A673 (cell line): ENCODE results near the gene VAPA. TPM values are rescaled to one million over a fixed set of nuclear protein-coding genes. Genes with fewer than 3 reads are reported as not detected.
"Not testable (repeated sequence)": the region's sequence is repeated elsewhere in the genome, so short reads cannot be mapped to it uniquely, and the experiment has no call there.

ENCODE experiments used
- BruUV-seq: library from RNA; stranded (reverse); fragments of 400-500 nt; replicated peaks from 2 replicates; lab custom pipeline; 2021; lab: Mats Ljungman, UMichigan
- CTCF ChIA-PET: fragments of 300-600 bp; sonication (Branson Sonifier 250); formaldehyde crosslinking; loops from one replicate; lab custom pipeline; 2022; ENCODE audit warnings: antibody characterized with exemption; lab: Charles Lee
- POLR2A ChIA-PET: fragments of 300-600 bp; sonication (Branson Sonifier 250); formaldehyde crosslinking; loops from one replicate; lab custom pipeline; 2022; ENCODE audit warnings: antibody characterized with exemption; ENCODE audit not compliant: low non-redundant PET; lab: Charles Lee
- DNase-seq: peaks from one replicate; pipeline ENCODE4 v3.0.0-alpha.2; 2015; ENCODE audit warnings: low spot score
- H3K27ac ChIP-seq: fragments of 200-600 bp; sonication (generic); 2 replicates; pipeline ENCODE4 v1.5.1; 2016; ENCODE audit warnings: mixed run types, low read depth, mild to moderate bottlenecking, mixed read lengths, antibody characterized with exemption, low read length; ENCODE audit not compliant: poor library complexity, severe bottlenecking
- H3K27me3 ChIP-seq: fragments of 200-600 bp; sonication (generic); replicated peaks from 2 replicates; pipeline ENCODE4 v1.6.1; 2017; ENCODE audit warnings: mixed run types, low read depth, mild to moderate bottlenecking, mixed read lengths, antibody characterized with exemption, low read length; ENCODE audit not compliant: insufficient read depth, poor library complexity
- H3K36me3 ChIP-seq: fragments of 200-600 bp; sonication (generic); 2 replicates; pipeline ENCODE4 v1.6.1; 2016; ENCODE audit warnings: mixed run types, mild to moderate bottlenecking, mixed read lengths, antibody characterized with exemption, low read length; ENCODE audit not compliant: insufficient read depth, poor library complexity, severe bottlenecking
- H3K4me1 ChIP-seq: fragments of 200-600 bp; sonication (generic); 2 replicates; pipeline ENCODE4 v1.6.1; 2017; ENCODE audit warnings: mixed run types, mild to moderate bottlenecking, mixed read lengths, antibody characterized with exemption, low read length; ENCODE audit not compliant: insufficient read depth, poor library complexity, severe bottlenecking
- H3K4me3 ChIP-seq: fragments of 200-600 bp; sonication (generic); 2 replicates; pipeline ENCODE4 v1.5.1; 2016; ENCODE audit warnings: low read depth, mixed run types, mild to moderate bottlenecking, mixed read lengths, low read length; ENCODE audit not compliant: poor library complexity, severe bottlenecking
- H3K9me3 ChIP-seq: fragments of 200-600 bp; sonication (generic); 2 replicates; pipeline ENCODE4 v1.6.1; 2016; ENCODE audit warnings: mixed run types, low read depth, mild to moderate bottlenecking, mixed read lengths, antibody characterized with exemption, low read length; ENCODE audit not compliant: poor library complexity, severe bottlenecking
- EZH2 ChIP-seq: fragments of 200-600 bp; sonication (generic); IDR thresholded peaks from 2 replicates; pipeline ENCODE4 v1.6.1; 2017; ENCODE audit warnings: borderline replicate concordance, low read depth, mild to moderate bottlenecking, mixed read lengths, antibody characterized with exemption, low read length; ENCODE audit not compliant: poor library complexity, severe bottlenecking
- intact Hi-C: fragments of 100-400 bp; cut with micrococcal nuclease; formaldehyde crosslinking; loops from one replicate; pipeline ENCODE4 v1.10.0; 2022; ENCODE audit not compliant: unreplicated experiment
- total RNA-seq: library from RNA; stranded (reverse); gene quantifications from 2 replicates; pipeline ENCODE4 v1.2.3, GENCODE V29; 2021
- TF ChIP-seq, protein P1 (sequence below): fragments of 300-800, 200-600 bp; sonication (generic); conservative IDR thresholded peaks from 2 replicates; pipeline ENCODE4 v1.5.1; 2017; ENCODE audit warnings: low read depth, mild to moderate bottlenecking, antibody characterized with exemption, low read length, moderate library complexity, mixed read lengths

Gene VAPA
- total RNA-seq, 1 experiment from 2014 or later, result 185 TPM

GRCh38 chr18:9890957-9891356 is 22.9 kb upstream of the VAPA start:
- POLR2A ChIA-PET, result no interaction called here
- Histone ChIP-seq H3K4me1 (peaks cover 5% of the 10 kb centered on the region), H3K9me3 (no peaks in the 10 kb centered on the region), H3K36me3 (no peaks in the 10 kb centered on the region), H3K4me3 (no peak overlapping the region), H3K27me3 (no peaks in the 10 kb centered on the region), H3K27ac (no peak overlapping the region)
- DNase-seq, result no peak
- CTCF ChIA-PET, result no interaction called here
- intact Hi-C loops, result no loop called here
- TF ChIP-seq, protein P1, sequence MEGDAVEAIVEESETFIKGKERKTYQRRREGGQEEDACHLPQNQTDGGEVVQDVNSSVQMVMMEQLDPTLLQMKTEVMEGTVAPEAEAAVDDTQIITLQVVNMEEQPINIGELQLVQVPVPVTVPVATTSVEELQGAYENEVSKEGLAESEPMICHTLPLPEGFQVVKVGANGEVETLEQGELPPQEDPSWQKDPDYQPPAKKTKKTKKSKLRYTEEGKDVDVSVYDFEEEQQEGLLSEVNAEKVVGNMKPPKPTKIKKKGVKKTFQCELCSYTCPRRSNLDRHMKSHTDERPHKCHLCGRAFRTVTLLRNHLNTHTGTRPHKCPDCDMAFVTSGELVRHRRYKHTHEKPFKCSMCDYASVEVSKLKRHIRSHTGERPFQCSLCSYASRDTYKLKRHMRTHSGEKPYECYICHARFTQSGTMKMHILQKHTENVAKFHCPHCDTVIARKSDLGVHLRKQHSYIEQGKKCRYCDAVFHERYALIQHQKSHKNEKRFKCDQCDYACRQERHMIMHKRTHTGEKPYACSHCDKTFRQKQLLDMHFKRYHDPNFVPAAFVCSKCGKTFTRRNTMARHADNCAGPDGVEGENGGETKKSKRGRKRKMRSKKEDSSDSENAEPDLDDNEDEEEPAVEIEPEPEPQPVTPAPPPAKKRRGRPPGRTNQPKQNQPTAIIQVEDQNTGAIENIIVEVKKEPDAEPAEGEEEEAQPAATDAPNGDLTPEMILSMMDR, result no peak
- TF ChIP-seq EZH2, result no peak
- BruUV-seq, result no TSS peak

DNA sequence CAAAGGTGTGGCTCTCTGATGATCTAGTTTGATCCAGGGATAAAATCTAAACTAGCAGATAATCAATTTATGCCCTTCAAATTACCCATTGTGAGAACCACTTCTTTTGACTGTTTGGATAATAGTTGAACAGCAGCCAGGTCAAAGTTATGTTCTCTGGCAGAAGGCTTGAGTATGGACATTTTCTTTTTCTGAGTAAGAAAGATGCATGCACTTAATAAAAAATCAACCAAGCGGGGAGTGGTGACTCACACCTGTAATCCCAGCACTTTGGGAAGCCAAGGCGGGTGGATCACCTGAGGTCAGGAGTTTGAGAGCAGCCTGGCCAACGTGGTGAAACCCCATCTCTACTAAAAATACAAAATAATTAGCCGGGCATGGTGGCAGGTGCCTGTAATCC is 22.3 kb upstream of the VAPA start:
- CTCF ChIA-PET, H3K9me3 ChIP-seq, H3K4me1 ChIP-seq, H3K27me3 ChIP-seq, H3K4me3 ChIP-seq, H3K27ac ChIP-seq, DNase-seq, BruUV-seq, intact Hi-C loops, POLR2A ChIA-PET, H3K36me3 ChIP-seq: not testable (repeated sequence)

DNA sequence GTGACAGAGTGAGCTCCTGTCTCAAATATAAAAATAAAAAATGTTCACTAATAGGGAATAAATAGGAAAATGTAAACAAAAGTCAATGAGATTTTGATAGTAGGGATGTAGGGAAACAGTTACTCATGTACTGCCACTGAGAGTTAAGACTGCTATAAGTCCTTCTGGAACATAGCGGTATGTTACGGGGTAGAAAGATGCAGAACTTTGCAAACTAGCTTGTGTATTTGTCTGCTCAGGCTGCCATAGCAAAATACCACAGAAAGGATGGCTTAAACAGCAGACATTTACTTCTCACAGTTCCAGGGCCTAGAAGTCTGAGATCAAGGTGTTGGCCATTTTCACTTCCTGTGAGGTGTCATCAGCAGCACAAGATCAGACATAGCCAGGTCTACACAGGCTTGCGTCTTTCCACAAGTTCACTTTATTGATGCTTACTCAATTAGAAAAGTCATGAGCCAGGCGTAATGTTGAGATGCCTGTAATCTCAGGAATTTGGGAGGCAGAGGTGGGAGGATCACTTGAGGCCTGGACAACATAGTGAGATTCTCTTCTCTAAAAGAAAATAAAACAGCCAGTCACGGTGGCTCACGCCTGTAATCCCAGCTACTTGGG is 19.3 kb upstream of the VAPA start:
- no TSS peak for BruUV-seq

More for the DNA sequence above, 19.3 kb upstream of the VAPA start:
- Histone ChIP-seq H3K4me1 (peaks cover 5% of the 10 kb centered on the region), H3K9me3 (no peaks in the 10 kb centered on the region), H3K27me3 (no peaks in the 10 kb centered on the region), H3K36me3 (no peaks in the 10 kb centered on the region), H3K27ac (no peak overlapping the region), H3K4me3 (no peak overlapping the region)
- CTCF ChIA-PET, result no interaction called here
- POLR2A ChIA-PET, result no interaction called here
- no peak for TF ChIP-seq EZH2
- TF ChIP-seq, protein P1, result no peak
- DNase-seq, result no peak
- intact Hi-C loops, result no loop called here
